Fibroblast of pulmonary artery (primary cell): ENCODE results near the gene MEGF11.

ENCODE experiments used
- DNase-seq: peaks from one replicate; pipeline ENCODE4 v3.0.0-alpha.2; 2010; ENCODE audit warnings: low read depth
- H3K4me3 ChIP-seq: replicated peaks from 2 replicates; pipeline ENCODE4 v1.5.1; 2011; ENCODE audit warnings: low read depth, mild to moderate bottlenecking, control low read depth, low read length, moderate library complexity
- TF ChIP-seq, protein P1 (sequence below): IDR thresholded peaks from 2 replicates; pipeline ENCODE4 v1.5.1; 2011; ENCODE audit warnings: mild to moderate bottlenecking, control low read depth, low read length, inconsistent platforms; ENCODE audit errors: missing control alignments

Gene MEGF11

DNA sequence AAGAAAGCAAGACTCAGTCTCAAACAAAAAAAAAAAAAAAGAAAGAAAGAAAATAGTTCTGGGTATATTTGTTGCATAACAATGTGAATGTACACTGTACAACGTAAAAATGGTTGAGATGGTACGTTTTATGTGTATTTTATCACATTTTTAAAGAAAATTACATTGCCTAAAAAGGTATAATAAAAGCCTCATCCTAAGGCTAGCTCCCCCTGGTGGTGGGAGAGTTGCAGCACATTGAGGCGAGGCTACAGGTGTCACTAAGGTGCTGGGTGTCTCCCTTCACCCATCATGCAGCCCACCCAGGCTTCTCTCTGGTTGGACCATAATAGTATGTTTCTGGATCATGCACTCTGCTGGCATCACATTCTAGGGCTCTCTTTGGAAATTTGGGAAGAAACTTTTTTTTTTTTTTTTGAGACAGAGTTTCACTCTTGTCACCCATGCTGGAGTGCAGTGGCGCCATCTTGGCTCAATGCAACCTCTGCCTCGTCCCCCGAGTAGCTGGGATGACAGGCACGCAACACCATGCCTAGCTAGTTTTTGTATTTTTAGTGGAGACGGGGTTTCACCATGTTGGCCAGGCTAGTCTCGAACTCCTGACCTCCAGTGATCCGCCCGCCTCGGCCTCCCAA, 396.6 kb downstream of the MEGF11 start:
- no peak overlapping the region for H3K4me3 ChIP-seq
- peak; percentile 70 for DNase-seq
- TF ChIP-seq, protein P1, sequence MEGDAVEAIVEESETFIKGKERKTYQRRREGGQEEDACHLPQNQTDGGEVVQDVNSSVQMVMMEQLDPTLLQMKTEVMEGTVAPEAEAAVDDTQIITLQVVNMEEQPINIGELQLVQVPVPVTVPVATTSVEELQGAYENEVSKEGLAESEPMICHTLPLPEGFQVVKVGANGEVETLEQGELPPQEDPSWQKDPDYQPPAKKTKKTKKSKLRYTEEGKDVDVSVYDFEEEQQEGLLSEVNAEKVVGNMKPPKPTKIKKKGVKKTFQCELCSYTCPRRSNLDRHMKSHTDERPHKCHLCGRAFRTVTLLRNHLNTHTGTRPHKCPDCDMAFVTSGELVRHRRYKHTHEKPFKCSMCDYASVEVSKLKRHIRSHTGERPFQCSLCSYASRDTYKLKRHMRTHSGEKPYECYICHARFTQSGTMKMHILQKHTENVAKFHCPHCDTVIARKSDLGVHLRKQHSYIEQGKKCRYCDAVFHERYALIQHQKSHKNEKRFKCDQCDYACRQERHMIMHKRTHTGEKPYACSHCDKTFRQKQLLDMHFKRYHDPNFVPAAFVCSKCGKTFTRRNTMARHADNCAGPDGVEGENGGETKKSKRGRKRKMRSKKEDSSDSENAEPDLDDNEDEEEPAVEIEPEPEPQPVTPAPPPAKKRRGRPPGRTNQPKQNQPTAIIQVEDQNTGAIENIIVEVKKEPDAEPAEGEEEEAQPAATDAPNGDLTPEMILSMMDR: peak; percentile 95

DNA sequence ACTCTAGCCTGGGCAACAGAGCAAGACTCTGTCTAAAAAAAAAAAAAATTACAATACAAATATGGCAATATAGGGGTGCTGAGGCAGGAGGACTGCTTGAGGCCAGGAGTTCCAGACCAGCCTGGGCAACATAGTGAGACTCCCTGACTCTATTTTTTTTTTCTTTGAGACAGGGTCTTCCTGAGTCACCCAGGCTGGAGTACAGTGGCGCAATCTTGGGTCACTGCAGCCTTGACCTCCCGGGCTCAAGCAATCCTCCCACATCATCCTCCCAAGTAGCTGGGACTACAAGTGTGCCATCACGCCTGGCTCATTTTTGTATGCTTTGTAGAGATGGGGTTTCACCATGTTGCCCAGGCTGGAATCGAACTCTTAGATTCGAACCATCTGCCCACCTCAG, 401.6 kb downstream of the MEGF11 start:
- TF ChIP-seq, protein P1: no peak
- H3K4me3 ChIP-seq: no peak overlapping the region
- DNase-seq: no peak

DNA sequence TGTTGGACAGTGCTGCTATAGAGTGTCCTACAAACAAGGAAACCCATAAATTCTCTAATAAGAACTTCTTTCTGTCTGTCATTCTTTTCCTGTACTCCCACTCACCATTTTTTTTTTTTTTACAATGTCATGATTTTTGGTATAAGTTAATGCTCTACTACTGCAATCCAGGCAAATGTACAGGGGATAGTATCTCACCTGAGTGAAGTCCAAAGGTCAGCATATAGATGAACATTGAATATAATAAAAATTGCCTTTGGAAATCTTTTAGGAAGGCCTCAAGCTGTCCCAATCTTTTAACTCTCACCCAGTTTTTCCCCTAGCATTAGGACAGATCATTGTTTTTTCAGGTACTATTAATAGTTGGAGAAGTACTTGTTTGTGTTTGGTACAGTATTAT, 405.6 kb downstream of the MEGF11 start:
- DNase-seq: no peak
- no peak overlapping the region for H3K4me3 ChIP-seq
- TF ChIP-seq, protein P1: no peak

DNA sequence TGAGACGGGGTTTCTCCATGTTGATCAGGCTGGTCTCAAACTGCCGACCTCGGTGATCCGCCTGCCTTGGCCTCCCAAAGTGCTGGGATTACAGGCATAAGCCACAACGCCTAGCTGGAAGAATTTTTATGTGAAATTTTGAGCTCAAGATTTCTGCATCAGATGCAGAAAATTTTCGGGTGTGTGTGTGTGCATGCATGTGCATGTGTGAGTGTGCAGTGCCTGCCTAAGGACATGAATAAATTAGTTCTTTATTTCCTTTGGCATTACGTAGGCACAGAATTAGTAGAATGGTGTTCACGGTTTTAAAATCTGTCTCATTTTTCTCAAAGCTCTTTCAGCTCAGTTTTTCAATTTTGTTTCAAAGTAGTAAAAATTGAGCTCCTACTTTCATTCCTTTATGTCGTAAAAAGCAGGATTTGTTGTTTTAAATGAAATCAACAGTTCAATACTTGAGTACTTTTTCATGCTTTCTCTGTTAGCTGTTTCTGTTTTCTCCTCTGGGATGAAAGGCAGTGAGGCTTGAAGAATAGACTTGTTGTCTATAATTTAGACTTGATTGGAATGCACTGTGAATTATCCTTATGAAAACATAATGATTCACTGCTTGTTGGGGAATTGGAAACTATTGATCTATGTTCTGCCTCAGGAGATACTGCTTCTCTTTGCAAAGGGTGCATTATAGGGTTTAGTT, 407.6 kb downstream of the MEGF11 start:
- H3K4me3 ChIP-seq: no peak overlapping the region
- DNase-seq: no peak
- TF ChIP-seq, protein P1: no peak
